HEK293 (cell line): ENCODE data around the gene SYNE1.

Source experiments
- EGR2 ChIP-seq: fragments of 450-650 bp; formaldehyde crosslinking; IDR thresholded peaks from 2 replicates; pipeline ENCODE4 v1.5.1; 2016; ENCODE audit warnings: low read depth, missing biosample characterization, missing genetic modification characterization
- HOXA7 ChIP-seq: sonication (generic); formaldehyde crosslinking; IDR thresholded peaks from 2 replicates; pipeline ENCODE4 v1.8.1; 2022; ENCODE audit warnings: missing genetic modification reagents, borderline replicate concordance
- YY1 ChIP-seq: fragments of 450-650 bp; formaldehyde crosslinking; IDR thresholded peaks from 2 replicates; pipeline ENCODE4 v1.5.1; 2018; ENCODE audit warnings: missing biosample characterization, missing genetic modification characterization
- ZNF138 ChIP-seq: fragments of 450-650 bp; formaldehyde crosslinking; IDR thresholded peaks from 2 replicates; pipeline ENCODE4 v1.5.1; 2016; ENCODE audit warnings: missing biosample characterization, missing genetic modification characterization, borderline replicate concordance
- ZNF169 ChIP-seq: fragments of 450-650 bp; formaldehyde crosslinking; IDR thresholded peaks from 2 replicates; pipeline ENCODE4 v1.5.1; 2016; ENCODE audit warnings: missing biosample characterization, missing genetic modification characterization
- ZNF426 ChIP-seq: fragments of 450-650 bp; formaldehyde crosslinking; IDR thresholded peaks from 2 replicates; pipeline ENCODE4 v1.5.1; 2017; ENCODE audit warnings: missing biosample characterization, missing genetic modification characterization, mild to moderate bottlenecking, inconsistent platforms, moderate library complexity
- ZNF792 ChIP-seq: fragments of 450-650 bp; formaldehyde crosslinking; IDR thresholded peaks from 2 replicates; pipeline ENCODE4 v1.5.1; 2016; ENCODE audit warnings: missing biosample characterization, missing genetic modification characterization
- TF ChIP-seq, protein P1 (sequence below): fragments of 450-650 bp; formaldehyde crosslinking; optimal IDR thresholded peaks from 2 replicates; pipeline ENCODE3; 2016; ENCODE audit warnings: missing biosample characterization, mild to moderate bottlenecking, missing genetic modification characterization
- TF ChIP-seq, protein P2 (sequence below): fragments of 450-650 bp; formaldehyde crosslinking; IDR thresholded peaks from 2 replicates; pipeline ENCODE4 v1.5.1; 2016; ENCODE audit warnings: missing biosample characterization, missing genetic modification characterization

DNA sequence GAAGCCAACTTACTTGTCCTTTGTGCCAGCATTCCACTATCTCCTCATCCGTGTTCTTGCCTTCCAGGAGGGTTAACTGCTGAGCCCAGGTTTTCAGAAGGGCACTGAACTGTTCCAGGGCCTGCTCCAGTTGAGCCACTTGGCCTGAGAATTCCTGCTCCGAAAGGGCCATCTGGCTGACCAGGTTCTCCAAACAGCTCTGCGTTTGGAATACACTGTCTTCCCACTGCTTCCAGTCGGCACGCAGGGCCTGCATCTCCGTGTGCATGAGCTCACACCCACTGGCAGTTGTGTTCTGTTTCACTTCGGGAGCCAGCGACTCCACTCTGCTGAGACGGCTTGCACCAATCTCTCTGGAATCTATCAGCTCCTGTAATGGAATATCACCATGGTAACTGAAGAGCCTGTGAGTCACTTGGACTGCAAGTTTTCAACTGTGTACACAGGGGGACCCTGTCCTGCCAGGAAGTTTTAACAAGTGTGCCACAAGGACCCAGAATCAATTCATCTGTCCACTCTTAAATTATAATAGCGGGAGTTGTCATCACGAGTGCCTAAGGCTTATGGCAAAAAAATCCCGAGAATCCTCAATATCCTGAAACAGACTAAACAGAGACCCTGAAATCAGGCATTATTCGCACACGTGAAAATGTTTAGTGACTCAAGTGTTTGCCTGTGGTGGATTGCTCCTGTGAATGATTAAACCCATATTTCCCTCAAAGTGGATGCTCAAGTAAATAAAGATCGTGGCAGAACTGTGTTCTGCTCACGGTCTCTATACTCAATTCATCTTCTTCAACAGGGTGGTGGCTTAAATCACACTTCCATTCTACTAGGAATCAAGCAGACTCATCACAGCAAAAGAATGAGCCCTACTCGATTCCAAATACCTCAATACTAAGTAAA, 255.9 kb downstream of the SYNE1 start:
- TF ChIP-seq ZNF138 (tag by site-specific recombination): no peak
- 0 out of 2 replicates have a peak, but pooled peaks have one; percentile 55 for TF ChIP-seq ZNF792 (tag by site-specific recombination)
- no peak for TF ChIP-seq EGR2 (tag by site-specific recombination)
- TF ChIP-seq YY1 (tag by site-specific recombination): no peak
- TF ChIP-seq, protein P1, sequence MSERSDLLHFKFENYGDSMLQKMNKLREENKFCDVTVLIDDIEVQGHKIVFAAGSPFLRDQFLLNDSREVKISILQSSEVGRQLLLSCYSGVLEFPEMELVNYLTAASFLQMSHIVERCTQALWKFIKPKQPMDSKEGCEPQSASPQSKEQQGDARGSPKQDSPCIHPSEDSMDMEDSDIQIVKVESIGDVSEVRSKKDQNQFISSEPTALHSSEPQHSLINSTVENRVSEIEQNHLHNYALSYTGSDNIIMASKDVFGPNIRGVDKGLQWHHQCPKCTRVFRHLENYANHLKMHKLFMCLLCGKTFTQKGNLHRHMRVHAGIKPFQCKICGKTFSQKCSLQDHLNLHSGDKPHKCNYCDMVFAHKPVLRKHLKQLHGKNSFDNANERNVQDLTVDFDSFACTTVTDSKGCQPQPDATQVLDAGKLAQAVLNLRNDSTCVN (tag by site-specific recombination): no peak
- TF ChIP-seq, protein P2, sequence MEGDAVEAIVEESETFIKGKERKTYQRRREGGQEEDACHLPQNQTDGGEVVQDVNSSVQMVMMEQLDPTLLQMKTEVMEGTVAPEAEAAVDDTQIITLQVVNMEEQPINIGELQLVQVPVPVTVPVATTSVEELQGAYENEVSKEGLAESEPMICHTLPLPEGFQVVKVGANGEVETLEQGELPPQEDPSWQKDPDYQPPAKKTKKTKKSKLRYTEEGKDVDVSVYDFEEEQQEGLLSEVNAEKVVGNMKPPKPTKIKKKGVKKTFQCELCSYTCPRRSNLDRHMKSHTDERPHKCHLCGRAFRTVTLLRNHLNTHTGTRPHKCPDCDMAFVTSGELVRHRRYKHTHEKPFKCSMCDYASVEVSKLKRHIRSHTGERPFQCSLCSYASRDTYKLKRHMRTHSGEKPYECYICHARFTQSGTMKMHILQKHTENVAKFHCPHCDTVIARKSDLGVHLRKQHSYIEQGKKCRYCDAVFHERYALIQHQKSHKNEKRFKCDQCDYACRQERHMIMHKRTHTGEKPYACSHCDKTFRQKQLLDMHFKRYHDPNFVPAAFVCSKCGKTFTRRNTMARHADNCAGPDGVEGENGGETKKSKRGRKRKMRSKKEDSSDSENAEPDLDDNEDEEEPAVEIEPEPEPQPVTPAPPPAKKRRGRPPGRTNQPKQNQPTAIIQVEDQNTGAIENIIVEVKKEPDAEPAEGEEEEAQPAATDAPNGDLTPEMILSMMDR: no peak
- no peak for TF ChIP-seq ZNF169 (tag by site-specific recombination)
- no peak for TF ChIP-seq HOXA7 (CRISPR knock-in tag)
- no peak for TF ChIP-seq ZNF426 (tag by site-specific recombination)
